Small intestine (tissue), 7 donors: ENCODE data around the gene PPP2R2D. TPM values are rescaled to one million over a fixed set of nuclear protein-coding genes. Genes with fewer than 3 reads are reported as not detected.
"Not testable (repeated sequence)": the region's sequence is repeated elsewhere in the genome, so short reads cannot be mapped to it uniquely, and the experiment has no call there.

ENCODE experiments used
- DNase-seq, 2 donors: peaks; one replicate each; pipeline versions ENCODE4 v3.0.0 to v3.0.0-alpha.2; 2013
- FAIRE-seq: peaks from 2 replicates; lab custom pipeline; 2012; peaks lifted over from hg19 to GRCh38; lab: Jason Lieb, UNC
- H3K27ac ChIP-seq, 3 donors: one replicate each; pipeline ENCODE4 v1.5.1; 2013; ENCODE audit warnings: low read length in 2 of 3, mild to moderate bottlenecking in 2 of 3, control low read depth in 1 of 3, inconsistent platforms in 1 of 3, low read depth in 1 of 3, moderate library complexity in 1 of 3
- H3K27me3 ChIP-seq, 3 donors: one replicate each; pipeline ENCODE4 v1.6.1; 2013; ENCODE audit warnings: low read length in 3 of 3, inconsistent platforms in 1 of 3; ENCODE audit not compliant: control insufficient read depth in 3 of 3, insufficient read depth in 3 of 3
- H3K36me3 ChIP-seq, 3 donors: one replicate each; pipeline ENCODE4 v1.6.1; 2013; ENCODE audit warnings: low read length in 3 of 3, inconsistent platforms in 1 of 3, low read depth in 1 of 3, mild to moderate bottlenecking in 1 of 3, moderate library complexity in 1 of 3; ENCODE audit not compliant: control insufficient read depth in 3 of 3, insufficient read depth in 2 of 3
- H3K4me1 ChIP-seq, 3 donors: one replicate each; pipeline ENCODE4 v1.6.1; 2013; ENCODE audit warnings: low read length in 2 of 3, inconsistent platforms in 1 of 3, low read depth in 1 of 3, mild to moderate bottlenecking in 1 of 3, moderate library complexity in 1 of 3; ENCODE audit not compliant: control insufficient read depth in 3 of 3, insufficient read depth in 2 of 3
- H3K4me3 ChIP-seq, 3 donors: one replicate each; pipeline ENCODE4 v1.5.1; 2013; ENCODE audit warnings: low read length in 3 of 3, control low read depth in 1 of 3, inconsistent platforms in 1 of 3, low read depth in 1 of 3, mild to moderate bottlenecking in 1 of 3, moderate library complexity in 1 of 3
- H3K9me3 ChIP-seq, 2 donors: one replicate each; pipeline ENCODE4 v1.6.1; 2013; ENCODE audit warnings: low read depth in 1 of 2, low read length in 1 of 2; ENCODE audit not compliant: control insufficient read depth in 2 of 2, insufficient read depth in 1 of 2
- WGBS, 3 donors: extraction: QIAGEN DNeasy Blood & Tissue Kit; methylation state at CpG; one replicate each; pipeline ENCODE4 v1.1.7; 2013; 5-methylcytosine and 5-hydroxymethylcytosine counted together
- polyA plus RNA-seq, 4 donors: library from polyadenylated mRNA; stranded (reverse) in 3 of 4; unstranded in 1 of 4; fragments of 200-250 nt in 3 of 4; fragments of 120-200 nt in 1 of 4; gene quantifications; one replicate each; pipeline versions ENCODE4 v1.2.1 to v1.2.3, GENCODE V29; 2013
- donor health status: healthy with polysubstance abuse.
- donor health status: control.
- donor health status: control.
- donor health status: Bipolar disorder and iron deficiency.
- donor health status: healthy.

The PPP2R2D gene
- polyA plus RNA-seq, 4 donors = 15.5 to 35.3 (median 23.2) TPM

DNA sequence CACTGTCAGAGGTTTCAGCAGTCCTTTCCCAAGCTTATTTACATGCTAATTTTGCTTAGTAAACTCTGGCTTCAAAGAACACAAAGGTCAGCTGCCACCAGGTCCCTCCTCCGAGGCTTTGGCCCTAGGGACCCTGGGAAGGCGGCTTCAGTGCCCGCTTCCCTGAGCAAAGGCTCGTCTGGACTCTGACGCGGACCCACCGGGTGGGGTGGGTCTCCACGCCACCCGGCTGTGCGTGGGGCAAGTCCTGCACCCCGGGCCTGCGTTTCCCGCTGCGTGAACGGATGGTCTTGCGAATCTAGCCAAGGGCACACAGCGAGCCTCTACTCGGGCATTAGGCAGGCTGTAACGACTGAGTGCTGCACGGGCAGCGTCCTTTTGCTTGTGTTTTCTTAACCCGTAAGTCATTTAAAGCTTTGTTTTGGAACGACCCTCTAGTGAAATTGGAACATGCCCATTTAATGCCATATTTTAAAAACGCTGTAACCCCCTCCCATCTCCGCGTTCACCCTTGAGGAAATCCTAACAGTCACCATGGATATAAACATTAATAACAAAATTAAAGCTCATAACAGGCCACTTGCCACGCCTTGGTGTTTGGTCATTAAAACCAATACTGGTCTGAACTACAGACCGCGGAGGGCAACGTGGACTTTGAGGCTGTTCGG lies 80.1 kb downstream of the PPP2R2D start:
- Histone ChIP-seq H3K27ac (peak overlapping the region in 2 of 3 donors; percentile 53 to 60), H3K4me3 (peak overlapping the region; percentile 46 to 75 (median 55)), H3K4me1 (peaks cover 0 to 6% (median 0%) of the 10 kb centered on the region in 3 donors), H3K27me3 (peaks cover 0 to 16% (median 2%) of the 10 kb centered on the region in 3 donors), H3K9me3 (peaks cover 0 to 11% of the 10 kb centered on the region in 2 donors), H3K36me3 (peaks cover 0 to 4% (median 0%) of the 10 kb centered on the region in 3 donors)
- FAIRE-seq (no peak), DNase-seq (peak; percentile 43 to 54)
- 4 to 14% (median 11%) methylated on average over 31 of the region's 31 CpGs for WGBS, 3 donors

DNA sequence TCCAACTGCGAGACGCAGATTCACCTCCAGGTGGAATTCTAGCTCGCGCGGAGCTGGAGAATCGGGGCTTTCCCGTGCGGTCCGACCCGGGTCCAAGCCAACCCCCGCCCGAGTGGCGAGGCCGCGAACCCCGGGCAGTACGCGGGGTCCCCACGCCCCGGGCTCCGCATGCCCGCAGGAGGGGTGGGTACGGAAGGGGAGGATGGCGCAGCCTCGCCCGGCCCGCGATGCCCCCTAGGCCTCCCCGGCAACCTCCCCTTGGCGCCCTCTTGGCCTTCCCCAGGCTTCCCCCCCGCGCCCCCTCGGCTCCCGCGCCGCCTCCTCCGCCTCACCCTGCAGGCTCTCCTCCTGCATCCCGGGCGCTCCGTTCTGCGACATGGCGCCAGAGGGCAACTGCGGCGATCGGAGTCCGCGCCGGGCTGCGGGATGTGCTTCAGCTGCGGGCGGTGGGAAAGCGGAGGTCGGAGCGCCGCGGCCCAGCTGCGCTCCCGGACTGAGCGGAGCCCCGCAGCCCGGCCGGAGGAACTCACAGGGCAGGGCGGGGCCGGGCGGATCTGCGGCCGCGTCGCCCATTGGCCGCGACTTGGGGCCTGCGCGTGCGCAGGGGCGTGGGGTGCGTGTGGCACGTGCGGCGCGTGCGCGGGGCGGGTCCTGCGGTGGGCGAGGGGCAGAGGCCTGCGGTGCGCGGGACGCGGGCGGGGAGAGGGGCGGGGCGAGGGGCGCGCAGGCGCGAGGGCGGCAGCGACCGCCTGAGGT lies 80.8 kb downstream of the PPP2R2D start, which contains the start of gene BNIP3:
Gene BNIP3, minus strand, starts transcription at position 495 of the 756 bp plus-strand sequence. Its CDS starts 117 bp downstream, at position 378.
- peak; percentile 87 to 97 for DNase-seq
- Histone ChIP-seq H3K36me3 (peaks cover 0 to 3% (median 0%) of the 10 kb centered on the region in 3 donors), H3K9me3 (peaks cover 0 to 14% of the 10 kb centered on the region in 2 donors), H3K27ac (peak within 1 kb of the TSS in 2 of 3 donors; percentile 53 to 60), H3K27me3 (peaks cover 0 to 16% (median 2%) of the 10 kb centered on the region in 3 donors), H3K4me3 (peak within 1 kb of the TSS; percentile 46 to 75 (median 55)), H3K4me1 (peaks cover 0 to 6% (median 0%) of the 10 kb centered on the region in 3 donors)
- 0 to 1% (median 0%) methylated on average over 57 to 100 of the region's 100 CpGs for WGBS, 3 donors
- no peak for FAIRE-seq

DNA sequence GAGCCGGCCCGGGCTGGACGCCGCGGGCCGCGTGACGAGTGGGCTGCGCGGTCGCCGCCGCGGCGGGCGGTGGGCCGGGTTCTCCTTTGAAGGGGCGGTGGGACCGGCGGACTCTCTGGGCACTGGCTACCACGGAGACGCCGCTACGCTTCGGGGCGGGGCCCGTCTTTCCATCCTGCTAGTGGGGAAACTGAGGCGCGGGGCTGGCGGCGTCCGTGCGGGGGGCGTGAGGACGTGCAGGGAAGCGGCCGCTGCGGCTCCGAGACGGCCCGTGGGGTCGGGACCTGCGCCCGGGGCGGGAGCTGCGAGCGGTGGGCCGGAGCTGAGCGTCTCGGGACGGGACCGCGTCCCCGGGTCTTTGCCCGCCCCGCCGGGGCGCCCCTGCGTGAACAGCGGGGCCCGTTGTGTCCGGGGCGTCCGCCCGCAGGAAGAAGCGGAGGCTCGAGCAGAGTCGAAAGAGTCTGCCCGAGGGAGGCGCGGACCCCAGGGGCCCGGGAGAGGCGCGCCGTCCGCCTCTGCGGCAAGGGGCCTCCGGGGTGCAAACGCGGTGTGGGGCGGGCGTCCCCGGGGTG lies 81.5 kb downstream of the PPP2R2D start:
- peaks cover 0 to 2% (median 0%) of the 10 kb centered on the region in 3 donors for H3K36me3 ChIP-seq
- H3K4me1 ChIP-seq = peaks cover 0 to 6% (median 0%) of the 10 kb centered on the region in 3 donors
- H3K9me3 ChIP-seq = peaks cover 0 to 10% of the 10 kb centered on the region in 2 donors
- peak overlapping the region; percentile 34 to 75 (median 46) for H3K4me3 ChIP-seq
- H3K27ac ChIP-seq = peak overlapping the region in 1 of 3 donors; percentile 29
- peaks cover 0 to 16% (median 2%) of the 10 kb centered on the region in 3 donors for H3K27me3 ChIP-seq
- DNase-seq (no peak), FAIRE-seq (no peak)
- WGBS, 3 donors = 2 to 28% (median 6%) methylated on average over 21 to 83 of the region's 83 CpGs

DNA sequence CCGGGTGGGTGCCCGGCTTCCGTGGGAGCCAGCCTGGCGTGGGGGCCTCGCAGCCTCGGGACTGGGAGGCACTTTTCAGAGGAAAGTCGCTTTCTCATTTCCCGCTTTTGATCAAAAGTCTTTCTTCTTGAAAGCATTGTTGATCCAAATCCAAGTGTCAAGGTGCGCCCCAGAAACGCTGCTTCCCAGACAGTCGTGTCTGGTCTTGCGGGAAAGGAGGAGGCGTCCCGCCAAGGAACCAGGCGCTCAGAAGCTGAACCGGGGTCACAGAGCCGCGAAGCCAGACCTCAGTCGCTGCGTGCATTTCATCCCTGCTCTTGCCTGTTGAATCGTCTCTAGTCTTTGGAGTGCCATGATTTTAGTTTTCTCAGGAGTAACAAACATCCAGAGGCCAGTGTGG lies 82.0 kb downstream of the PPP2R2D start:
- DNase-seq = no peak
- Histone ChIP-seq H3K4me3 (peak overlapping the region in 2 of 3 donors; percentile 46 to 75), H3K4me1 (peaks cover 0 to 2% (median 0%) of the 10 kb centered on the region in 3 donors), H3K9me3 (peaks cover 0 to 7% of the 10 kb centered on the region in 2 donors), H3K27me3 (peaks cover 0 to 16% (median 2%) of the 10 kb centered on the region in 3 donors), H3K36me3 (no peaks in the 10 kb centered on the region), H3K27ac (no peak overlapping the region)
- 63 to 68% (median 63%) methylated on average over 20 to 21 of the region's 21 CpGs for WGBS, 3 donors
- FAIRE-seq = no peak

DNA sequence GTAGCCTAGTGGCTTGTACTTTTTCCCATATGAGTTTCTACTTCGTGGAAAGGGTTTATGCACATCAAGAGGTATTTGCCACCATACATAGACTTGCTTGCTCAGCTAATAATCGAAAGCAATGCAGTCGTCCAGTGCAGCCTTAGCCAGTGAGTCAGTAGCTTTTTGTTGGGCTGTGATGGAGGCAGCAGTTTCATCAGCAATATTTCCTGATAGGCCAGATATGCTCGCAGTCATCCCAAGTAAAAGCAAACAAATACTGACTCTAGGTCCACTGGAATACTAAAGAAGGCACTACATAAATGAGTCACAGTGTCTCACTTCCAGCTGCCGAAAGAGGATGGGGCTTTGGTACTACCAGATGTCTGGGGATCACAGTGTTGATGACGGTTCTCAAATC lies 83.0 kb downstream of the PPP2R2D start:
- Histone ChIP-seq H3K27me3 (peaks cover 0 to 13% (median 2%) of the 10 kb centered on the region in 3 donors), H3K4me1 (peaks cover 0 to 2% (median 0%) of the 10 kb centered on the region in 3 donors), H3K27ac (no peak overlapping the region), H3K36me3 (no peaks in the 10 kb centered on the region), H3K9me3 (peaks cover 0 to 7% of the 10 kb centered on the region in 2 donors), H3K4me3 (no peak overlapping the region)
- 50 to 68% (median 59%) methylated on average over 6 of the region's 6 CpGs for WGBS, 3 donors
- DNase-seq (peak in 1 of 2 donors; percentile 5), FAIRE-seq (no peak)

DNA sequence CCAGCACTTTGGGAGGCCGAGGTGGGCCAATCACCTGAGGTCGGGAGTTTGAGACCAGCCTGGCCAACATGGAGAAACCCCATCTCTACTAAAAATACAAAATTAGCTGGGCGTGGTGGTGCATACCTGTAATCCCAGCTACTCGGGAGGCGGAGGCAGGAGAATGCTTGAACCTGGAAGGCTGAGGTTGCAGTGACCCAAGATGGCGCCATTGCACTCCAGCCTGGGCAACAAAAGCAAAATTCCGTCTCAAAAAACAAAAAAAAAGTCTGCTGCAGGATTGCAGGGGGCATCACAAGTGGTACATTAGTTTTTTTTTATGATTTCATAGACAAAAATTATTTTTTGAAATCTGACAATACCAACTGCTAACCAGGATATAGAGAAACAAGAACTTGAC lies 86.0 kb downstream of the PPP2R2D start:
- H3K36me3 ChIP-seq, H3K9me3 ChIP-seq, H3K27ac ChIP-seq, FAIRE-seq, H3K27me3 ChIP-seq, H3K4me3 ChIP-seq, DNase-seq, H3K4me1 ChIP-seq: not testable (repeated sequence)
- 87 to 97% (median 94%) methylated on average over 7 of the region's 7 CpGs for WGBS, 3 donors

DNA sequence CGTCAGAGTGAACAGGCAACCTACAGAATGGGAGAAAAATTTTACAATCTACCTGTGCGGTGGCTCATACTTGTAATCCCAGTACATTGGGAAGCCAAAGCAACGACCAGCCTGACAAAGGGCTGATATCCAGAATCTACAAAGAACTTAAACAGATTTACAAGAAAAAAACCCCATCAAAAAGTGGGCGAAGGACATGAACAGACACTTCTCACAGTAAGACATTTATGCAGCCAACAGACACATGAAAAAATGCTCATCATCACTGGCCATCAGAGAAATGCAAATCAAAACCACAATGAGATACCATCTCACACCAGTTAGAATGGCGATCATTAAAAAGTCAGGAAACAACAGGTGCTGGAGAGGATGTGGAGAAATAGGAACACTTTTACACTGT lies 86.5 kb downstream of the PPP2R2D start:
- not testable (repeated sequence) for H3K4me3 ChIP-seq, H3K36me3 ChIP-seq, DNase-seq, H3K9me3 ChIP-seq, H3K27ac ChIP-seq, FAIRE-seq, H3K4me1 ChIP-seq, H3K27me3 ChIP-seq
- WGBS, 3 donors = 90 to 95% (median 90%) methylated on average over 4 of the region's 5 CpGs

DNA sequence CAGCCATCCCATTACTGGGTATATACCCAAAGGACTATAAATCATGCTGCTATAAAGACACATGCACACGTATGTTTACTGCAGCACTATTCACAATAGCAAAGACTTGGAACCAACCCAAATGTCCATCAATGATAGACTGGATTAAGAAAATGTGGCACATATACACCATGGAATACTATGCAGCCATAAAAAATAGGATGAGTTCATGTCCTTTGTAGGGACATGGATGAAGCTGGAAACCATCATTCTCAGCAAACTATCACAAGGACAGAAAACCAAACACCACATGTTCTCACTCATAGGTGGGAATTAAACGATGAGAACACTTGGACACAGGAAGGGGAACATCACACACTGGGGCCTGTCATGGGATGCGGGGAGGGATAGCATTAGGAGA lies 87.0 kb downstream of the PPP2R2D start:
- not testable (repeated sequence) for FAIRE-seq, H3K27ac ChIP-seq, H3K27me3 ChIP-seq, H3K4me1 ChIP-seq, H3K9me3 ChIP-seq, H3K4me3 ChIP-seq, DNase-seq, H3K36me3 ChIP-seq
- WGBS, 3 donors = 93 to 95% (median 95%) methylated on average over 2 of the region's 3 CpGs
